Measurements from ENCODE around the gene ARID5A.

DNA sequence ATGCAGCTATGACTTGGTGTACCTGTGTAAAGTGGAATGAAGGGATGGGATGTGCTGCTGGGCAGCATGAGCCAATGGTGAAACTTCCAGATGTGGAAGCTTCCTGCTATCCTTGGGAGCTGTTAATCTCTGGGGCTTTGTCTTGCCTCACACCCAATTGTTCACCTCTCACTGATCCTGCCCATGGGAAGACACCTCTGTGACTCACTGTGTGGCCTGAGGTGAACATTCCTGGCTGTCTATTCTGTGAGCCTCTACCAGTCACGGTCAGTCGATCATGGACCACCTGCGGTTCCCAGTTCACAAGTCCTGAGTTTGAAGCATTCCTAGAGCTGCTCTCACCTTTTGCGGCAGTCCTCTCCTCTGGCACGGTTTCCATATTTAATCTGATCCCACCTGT lies 43.5 kb upstream of the ARID5A start:
- TF ChIP-seq EZH2 (IDR thresholded peaks at IDR 0.05; ENCODE audit: borderline replicate concordance, low read length): no peak
- TF ChIP-seq, protein P1, sequence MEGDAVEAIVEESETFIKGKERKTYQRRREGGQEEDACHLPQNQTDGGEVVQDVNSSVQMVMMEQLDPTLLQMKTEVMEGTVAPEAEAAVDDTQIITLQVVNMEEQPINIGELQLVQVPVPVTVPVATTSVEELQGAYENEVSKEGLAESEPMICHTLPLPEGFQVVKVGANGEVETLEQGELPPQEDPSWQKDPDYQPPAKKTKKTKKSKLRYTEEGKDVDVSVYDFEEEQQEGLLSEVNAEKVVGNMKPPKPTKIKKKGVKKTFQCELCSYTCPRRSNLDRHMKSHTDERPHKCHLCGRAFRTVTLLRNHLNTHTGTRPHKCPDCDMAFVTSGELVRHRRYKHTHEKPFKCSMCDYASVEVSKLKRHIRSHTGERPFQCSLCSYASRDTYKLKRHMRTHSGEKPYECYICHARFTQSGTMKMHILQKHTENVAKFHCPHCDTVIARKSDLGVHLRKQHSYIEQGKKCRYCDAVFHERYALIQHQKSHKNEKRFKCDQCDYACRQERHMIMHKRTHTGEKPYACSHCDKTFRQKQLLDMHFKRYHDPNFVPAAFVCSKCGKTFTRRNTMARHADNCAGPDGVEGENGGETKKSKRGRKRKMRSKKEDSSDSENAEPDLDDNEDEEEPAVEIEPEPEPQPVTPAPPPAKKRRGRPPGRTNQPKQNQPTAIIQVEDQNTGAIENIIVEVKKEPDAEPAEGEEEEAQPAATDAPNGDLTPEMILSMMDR (conservative IDR thresholded peaks at IDR 0.05 in 1 of 2, IDR thresholded peaks at IDR 0.05 in 1 of 2; ENCODE audit: extremely low read depth in 1 of 2, insufficient read depth in 1 of 2, low read depth in 1 of 2, low read length in 2 of 2): no peak

Data from mammary epithelial cell (primary cell).